SIG-M5 treated with dmso at 0.1 percent for 504 hours (cell line): ENCODE data around the gene LAX1.
"Not testable (repeated sequence)": the region's sequence is repeated elsewhere in the genome, so short reads cannot be mapped to it uniquely, and the experiment has no call there.

ENCODE experiments used
- DNase-seq: peaks from one replicate; lab custom pipeline; 2025; ENCODE audit not compliant: unreplicated experiment; lab: John Stamatoyannopoulos, UW

LAX1 gene

DNA sequence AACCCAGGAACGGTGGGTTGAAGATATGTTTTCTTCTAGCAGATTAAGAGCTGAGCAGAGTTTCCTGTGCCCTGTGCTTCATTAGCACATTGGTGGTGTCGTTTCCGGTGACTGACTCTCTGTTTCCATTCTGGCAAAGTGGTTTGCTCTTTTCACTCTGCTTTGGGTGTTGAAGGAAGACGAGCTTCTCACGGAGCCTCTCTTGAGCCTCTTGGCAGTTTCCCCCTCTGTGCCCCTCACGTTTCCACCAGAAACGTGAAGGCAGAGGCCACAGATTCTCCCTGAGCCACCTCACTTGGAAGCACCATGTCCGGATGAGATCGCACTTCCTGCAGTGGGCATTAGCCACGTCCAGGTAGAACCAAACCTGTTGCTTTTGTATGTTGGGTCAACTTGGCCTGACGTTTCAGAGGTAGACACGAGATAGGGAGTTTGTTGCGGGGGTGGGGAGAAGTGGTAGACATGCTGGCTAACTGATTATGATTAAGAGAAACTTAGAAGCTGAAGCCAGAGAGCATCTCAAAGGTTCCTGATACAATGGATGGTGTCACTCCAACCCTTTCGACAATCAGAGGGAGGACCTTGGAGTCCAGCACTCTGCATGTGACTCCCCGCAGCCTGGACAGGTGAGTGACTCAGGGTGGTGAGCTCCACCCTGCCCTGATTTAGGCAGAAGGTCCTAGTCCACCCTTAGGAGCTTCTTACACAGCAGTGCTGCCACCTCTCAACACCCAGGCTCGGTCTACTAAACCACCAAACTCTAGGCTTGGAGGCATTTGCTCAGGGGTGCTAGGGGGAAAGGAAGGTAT is at the start of gene LAX1:
TSS of gene LAX1 (plus strand) at position 155 of the 809 bp plus-strand sequence. CDS start at position 538, 383 bp downstream.
- DNase-seq = no peak

DNA sequence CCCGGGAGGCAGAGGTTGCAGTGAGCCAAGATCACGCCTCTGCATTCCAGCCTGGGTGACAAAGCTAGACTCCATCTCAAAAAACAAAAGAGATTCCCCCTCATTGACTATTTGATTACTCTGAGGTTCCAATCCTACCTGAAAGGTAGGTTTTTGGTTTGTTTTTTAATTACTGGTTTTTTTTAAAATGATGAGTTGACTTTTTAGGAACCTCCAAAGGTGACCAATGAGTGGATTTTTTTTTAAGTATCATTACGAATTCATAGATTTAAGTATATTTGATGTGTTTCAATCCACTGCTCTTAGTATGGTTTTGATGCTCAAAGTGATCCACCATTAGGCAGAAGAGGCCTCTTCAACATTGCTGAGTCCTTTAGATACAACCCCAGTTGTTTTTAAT is 47.9 kb upstream of the LAX1 start:
- DNase-seq = no peak

GRCh38 chr1:203720242-203720641 is 44.7 kb upstream of the LAX1 start:
- DNase-seq = peak; percentile 19

DNA sequence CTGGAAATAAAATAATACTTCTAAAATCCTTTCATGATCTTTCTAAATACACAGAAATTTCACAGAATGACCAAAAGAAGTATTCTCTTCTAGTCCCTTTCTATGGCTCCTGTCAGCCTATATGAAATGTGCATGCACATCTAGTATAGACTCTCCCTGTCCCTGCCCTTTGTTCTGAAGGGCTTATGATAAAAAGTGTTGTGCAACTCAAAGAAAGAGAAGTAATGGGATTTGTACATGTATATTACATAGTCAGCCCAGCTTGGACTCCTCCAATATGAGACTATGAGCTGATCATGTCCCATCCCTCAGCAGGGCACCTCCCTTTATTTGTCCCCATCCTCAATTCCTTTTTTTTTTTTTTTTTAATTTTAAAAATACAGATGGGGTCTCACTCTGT is 42.1 kb upstream of the LAX1 start:
- no peak for DNase-seq

- no peak for DNase-seq
Measured at GRCh38 chr1:203726417-203726867, 38.5 kb upstream of the LAX1 start.

- DNase-seq = no peak
Measured at GRCh38 chr1:203733009-203733863, 31.7 kb upstream of the LAX1 start.

DNA sequence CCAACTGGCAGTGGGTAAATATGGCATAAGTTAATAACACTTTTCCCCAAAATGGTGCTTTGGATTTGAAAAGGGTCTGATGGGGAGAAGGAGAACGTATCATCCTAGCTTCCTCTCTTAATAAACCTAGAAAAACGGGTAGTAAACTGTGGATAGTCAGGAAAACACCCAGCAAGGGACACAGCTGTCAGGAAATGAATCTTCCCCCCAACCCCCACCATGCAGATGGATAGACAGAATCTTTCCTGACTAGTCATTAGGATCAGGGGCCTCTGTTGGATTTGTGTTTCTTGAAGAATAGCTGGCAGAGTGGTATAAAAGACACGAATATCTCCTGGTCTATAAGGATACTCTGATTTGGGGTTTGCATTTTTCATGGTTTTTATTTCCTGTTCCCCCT is 22.5 kb upstream of the LAX1 start:
- no peak for DNase-seq

DNA sequence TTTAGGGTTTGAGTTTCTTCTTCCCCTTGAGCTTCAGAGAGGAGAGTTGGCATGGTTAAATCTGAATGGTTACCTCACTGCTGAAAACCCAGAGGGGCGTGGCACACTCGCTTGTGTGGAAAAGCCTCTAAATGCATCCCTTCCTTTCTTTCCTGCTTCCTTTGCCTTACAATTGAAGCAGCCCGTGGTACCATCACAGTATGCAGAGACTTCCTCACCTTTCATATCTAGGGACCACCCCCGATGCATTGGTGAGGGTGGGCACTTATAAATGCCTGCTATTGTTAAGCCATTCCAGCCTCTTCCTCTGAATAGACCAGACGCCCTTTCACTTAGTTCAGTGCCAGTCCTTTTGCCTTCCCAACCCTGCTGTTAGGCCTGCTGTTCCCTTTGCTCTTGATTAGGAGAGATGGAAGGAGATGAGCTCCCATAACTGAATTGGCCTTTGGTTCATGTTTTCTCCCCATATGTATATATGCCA is 21.9 kb upstream of the LAX1 start:
- no peak for DNase-seq

GRCh38 chr1:203744075-203744972 is 20.7 kb upstream of the LAX1 start:
- DNase-seq = no peak

GRCh38 chr1:203746281-203746680 is 18.7 kb upstream of the LAX1 start:
- DNase-seq = no peak

GRCh38 chr1:203751051-203751450 is 13.9 kb upstream of the LAX1 start:
- DNase-seq = no peak

DNA sequence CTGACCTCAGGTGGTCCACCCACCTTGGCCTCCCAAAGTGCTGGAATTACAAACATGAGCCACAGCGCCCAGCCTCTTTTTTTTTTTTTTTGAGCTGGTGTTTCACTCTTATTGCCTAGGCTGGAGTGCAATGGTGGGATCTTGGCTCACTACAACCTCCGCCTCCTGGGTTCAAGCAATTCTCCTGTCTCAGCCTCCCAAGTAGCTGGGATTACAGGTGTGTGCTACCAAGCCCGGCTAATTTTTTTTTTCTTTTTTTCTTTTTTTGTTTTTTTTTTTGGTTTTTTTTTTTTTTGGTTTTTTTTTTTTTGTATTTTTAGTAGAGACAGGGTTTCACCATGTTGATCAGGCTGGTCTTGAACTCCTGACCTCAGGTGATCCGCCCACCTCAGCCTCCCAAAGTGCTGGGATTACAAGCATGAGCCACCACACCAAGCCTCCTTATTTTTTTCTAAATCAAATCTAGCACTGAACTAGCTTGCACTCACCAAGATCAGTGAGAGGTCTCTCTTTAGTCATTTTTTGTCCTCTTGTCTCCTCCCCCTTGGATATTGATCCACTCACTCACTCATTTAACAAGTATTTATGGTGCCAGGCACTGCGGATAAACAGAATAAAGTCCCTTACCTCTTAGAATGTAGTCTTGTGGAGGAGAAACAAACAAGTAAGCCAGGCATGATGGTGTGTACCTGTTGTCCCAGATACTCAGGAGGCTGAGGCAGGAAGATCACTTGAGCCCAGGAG is 13.2 kb upstream of the LAX1 start:
- DNase-seq = not testable (repeated sequence)

DNA sequence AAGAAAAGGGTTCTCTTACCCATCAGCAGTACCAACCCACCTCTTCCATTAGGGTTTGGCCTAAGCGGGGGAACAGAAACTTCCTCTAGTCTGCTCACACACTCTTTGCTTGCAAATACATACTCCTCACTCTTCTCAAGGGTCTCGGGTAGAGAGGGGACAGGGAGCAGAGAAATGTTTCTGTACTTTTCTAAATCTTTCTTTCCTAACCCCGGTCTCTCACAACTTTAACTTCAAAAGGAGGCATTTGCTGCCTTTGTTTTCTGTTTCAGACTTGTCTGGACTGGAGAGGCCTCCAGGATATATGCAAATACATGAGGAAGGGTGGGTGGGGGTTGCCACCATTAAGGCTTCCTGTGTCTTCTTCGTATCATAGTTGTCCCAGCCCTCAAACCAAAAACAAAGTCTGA is 10.5 kb upstream of the LAX1 start:
- no peak for DNase-seq

DNA sequence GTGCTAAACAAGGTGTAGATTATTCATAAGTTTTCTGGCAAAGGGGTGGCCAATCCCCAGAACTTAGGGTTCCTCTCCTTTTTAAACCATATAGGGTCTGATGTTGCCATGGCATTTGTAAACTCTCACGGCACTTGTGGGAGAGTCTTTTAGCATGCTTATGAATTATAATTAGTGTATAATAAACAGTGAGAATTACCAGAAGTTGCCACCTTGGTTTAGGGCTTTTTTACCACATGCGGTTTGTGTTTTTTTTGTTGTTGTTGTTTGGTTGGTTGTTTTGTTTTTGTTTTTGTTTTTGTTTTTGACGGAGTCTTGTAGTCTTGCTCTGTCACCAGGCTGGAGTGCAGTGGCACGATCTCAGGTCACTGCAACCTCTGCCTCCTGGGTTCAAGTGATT is 8.9 kb upstream of the LAX1 start:
- no peak for DNase-seq

- DNase-seq = not testable (repeated sequence)
Measured at GRCh38 chr1:203758749-203759148, 6.2 kb upstream of the LAX1 start.

DNA sequence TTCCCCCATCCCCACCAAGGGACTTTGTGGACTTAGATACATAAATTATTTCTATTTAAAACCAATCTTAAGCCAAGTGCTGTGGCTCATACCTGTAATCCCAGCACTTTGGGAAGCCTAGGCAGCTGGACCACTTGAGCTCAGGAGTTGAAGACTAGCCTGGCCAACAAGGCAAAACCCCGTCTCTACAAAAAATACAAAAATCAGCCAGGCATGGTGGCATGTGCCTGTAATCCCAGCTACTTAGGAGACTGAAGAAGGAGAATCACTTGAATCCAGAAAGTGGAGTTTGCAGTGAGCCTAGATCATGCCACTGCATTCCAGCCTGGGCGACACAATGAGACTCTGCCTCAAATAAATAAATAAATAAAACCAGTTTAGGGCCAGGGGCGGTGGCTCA is 4.5 kb upstream of the LAX1 start:
- DNase-seq = no peak

DNA sequence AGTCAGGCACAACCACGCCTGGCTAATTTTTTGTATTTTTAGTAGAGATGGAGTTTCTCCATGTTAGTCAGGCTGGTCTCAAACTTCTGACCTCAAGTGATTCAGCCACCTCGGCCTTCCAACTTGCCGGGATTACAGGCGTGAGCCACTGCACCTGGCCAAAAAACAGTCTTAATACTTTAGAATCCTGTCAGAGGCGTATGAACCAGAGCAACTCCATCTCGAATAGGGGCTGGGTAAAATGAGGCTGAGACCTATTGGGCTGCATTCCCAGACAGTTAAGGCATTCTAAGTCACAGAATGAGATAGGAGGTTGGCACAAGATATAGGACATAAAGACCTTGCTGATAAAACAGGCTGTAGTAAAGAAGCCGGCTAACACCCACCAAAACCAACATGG is 3.0 kb upstream of the LAX1 start:
- not testable (repeated sequence) for DNase-seq

GRCh38 chr1:203763505-203763904 is 1.5 kb upstream of the LAX1 start:
- no peak for DNase-seq

GRCh38 chr1:203764105-203765028 is 616 bp upstream of the LAX1 start:
- no peak for DNase-seq
